Germinal center (tissue), 1 donor: ENCODE data around the gene RAB44.
"Not testable (repeated sequence)": the region's sequence is repeated elsewhere in the genome, so short reads cannot be mapped to it uniquely, and the experiment has no call there.

Source experiments
- DNase-seq: peaks from one replicate; pipeline ENCODE4 v3.0.0; 2012; ENCODE audit warnings: mixed read lengths, low spot score

Gene RAB44

DNA sequence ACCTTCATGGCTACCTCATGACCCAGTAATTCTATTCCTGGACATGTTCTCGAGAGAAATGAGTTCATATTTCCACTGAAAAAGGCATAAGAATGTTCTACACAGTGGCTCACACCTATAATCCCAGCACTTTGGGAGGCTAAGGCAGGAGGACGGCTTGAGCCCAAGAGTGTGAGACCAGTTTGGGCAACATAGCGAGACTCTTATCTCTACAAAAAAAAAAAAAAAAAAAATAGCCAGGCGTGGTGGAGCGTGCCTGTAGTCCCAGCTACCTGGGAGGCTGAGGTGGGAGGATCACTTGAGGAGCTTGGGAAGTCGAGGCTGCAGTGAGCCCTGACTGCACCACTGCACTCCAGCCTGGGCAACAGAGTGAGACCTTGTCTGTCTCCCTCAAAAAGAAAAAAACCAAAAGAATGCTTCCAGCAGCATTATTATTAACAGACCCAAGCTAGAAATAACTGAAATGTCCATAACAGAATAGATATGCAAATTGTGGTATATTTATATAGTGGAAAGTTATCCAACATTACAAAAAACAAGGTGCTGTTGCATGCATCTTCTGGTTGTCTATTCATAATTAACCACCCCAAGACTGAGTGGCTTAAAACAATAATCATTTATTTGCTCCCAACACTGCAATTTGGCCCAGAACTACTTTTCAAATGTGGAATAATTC lies 9.4 kb upstream of the RAB44 start:
- no peak for DNase-seq

GRCh38 chr6:36688739-36689075 lies 8.9 kb upstream of the RAB44 start:
- no peak for DNase-seq

DNA sequence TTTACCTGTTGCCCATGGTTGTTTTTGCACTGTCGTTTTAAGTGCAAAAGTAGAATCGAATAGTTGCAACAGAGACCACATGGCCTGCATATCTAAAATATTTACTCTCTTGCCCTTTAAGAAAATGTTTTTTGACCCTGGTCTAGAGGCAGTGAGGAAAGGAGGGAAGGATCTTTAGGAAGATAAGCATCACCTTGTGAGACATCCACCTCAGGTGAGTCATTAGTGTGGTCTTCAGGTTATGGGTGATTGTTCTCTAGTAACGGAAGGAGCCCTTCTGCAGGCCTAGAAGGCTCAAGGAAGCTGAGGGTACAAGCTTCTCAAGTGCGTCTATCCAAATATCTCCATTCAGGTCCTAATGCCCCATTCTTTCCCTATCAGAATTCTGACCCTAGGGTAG lies 6.6 kb upstream of the RAB44 start:
- no peak for DNase-seq

- DNase-seq, result no peak
Observed at GRCh38 chr6:36691612-36692011, 6.0 kb upstream of the RAB44 start.

DNA sequence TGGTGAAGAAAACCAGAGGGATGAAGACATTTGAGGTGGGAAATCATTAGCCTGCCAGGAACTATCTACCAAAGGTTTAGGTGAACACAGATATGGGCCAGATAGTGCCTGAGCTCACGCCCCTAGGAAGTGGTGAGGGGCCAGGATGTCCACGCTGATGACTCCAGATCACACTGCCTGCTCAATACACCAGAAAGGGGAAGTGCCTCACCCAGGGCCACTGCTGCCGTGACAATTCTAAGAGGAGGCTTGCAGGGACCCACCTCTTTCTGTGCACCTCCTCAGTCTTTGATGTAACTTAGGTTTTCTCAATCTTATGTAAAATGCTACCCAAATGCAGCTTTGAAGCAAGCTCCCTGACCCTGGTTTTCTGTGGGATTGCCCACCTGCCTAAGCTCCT lies 5.4 kb upstream of the RAB44 start:
- peak; percentile 69 for DNase-seq

DNA sequence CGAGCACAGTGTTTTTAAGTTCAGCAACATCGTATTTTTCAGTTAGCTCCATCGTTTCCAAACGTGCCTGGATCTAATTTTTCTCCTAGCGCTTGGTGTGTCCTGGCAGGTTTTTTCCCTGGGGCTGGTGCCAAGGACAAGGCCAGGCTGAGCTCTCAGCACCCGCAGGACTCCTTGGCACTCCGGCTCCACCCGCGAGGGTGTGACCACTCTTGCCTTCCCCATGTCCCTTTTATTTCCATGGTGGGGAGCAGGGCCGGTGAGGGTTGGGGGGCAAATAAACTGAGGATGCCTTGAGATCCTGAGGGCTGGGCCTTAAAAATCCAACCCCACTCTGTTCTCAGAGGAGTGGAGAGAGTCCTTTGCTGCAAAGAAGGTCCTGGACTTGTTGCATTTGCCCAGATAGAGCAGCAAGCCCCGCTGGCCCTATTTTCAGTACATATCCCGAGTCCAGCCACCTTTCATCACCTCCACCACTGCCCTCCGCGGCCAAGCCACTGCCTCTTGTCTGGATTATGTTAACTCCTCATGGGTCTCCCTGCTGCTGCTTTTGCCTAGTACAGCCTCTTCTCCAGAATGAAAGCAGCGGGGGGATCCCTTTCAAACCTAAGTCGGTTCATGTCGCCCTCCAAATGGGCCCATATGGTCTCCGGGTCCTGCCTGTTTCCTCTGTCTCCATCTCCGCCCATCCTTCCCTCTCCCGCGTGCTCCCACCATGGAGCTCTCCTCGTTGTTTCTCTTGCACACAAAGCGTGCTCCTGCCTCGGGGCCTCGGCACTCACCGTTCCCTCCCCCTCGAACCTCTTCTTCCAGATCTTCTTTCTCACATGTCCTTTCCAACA lies 4.5 kb upstream of the RAB44 start:
- DNase-seq, result no peak

GRCh38 chr6:36694616-36695015 lies 3.0 kb upstream of the RAB44 start:
- DNase-seq, result no peak

- DNase-seq, result no peak
Observed at GRCh38 chr6:36695414-36695813, 2.2 kb upstream of the RAB44 start.

DNA sequence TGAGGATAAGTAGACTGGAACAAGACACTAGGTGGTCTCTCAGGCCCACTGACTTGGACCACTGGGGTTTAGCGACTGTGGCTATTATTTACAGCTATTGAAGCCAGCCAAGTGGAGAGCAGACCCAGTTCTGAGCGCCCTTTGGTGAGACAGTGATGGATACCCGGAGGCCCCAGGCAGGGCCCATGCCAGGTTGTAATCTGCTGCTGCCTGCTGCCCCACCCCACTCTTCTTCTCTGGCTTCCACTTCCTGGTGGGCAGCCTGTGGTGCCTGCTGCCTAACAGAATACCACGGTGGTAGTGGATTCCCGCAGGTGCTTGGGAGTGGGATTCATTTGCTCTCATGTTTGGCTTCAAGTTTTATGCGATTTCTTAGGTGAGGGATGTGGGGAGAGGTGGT lies 570 bp downstream of the RAB44 start:
- no peak for DNase-seq

GRCh38 chr6:36698871-36699271 lies 1.2 kb downstream of the RAB44 start:
- DNase-seq, result no peak

DNA sequence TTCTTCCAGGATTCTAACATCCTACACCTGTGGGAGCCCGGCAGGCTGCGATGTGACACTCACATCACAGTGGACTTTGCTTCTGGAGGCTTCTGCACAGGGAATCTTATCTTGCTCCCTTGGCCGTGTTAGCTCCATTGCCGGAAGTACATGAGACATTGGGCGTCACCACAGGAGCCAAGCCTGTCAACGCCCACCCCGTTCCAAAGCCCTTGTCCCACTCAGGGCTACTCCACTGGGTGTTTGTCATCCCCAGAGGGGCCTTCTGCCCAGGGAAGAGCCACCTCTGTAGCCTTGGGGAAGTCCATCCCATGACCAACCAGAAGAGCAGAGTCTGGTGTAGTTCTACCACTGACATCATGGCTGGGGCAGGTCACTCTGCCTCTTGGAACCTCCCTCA lies 1.7 kb downstream of the RAB44 start:
- DNase-seq, result no peak

- no peak for DNase-seq
Observed at GRCh38 chr6:36700071-36700812, 2.6 kb downstream of the RAB44 start.

DNA sequence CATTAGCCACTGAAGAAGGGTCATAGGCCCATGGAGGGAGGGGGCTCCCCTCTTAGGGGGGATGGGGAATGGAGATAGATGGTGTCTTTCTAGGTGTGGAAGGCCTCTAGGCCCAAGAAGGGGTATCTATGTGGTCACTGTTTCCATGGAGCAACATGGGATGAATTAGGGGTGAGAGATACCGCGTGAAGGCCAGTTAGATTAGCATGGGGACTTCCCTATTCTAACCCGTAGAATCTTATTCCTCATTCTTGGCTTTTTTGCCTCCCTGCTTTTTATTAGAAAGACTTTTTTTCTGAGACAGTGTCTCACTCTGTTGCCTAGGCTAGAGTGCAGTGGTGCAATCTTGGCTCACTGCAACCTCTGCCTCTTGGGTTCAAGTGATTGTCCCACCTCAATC lies 3.2 kb downstream of the RAB44 start:
- DNase-seq, result no peak

DNA sequence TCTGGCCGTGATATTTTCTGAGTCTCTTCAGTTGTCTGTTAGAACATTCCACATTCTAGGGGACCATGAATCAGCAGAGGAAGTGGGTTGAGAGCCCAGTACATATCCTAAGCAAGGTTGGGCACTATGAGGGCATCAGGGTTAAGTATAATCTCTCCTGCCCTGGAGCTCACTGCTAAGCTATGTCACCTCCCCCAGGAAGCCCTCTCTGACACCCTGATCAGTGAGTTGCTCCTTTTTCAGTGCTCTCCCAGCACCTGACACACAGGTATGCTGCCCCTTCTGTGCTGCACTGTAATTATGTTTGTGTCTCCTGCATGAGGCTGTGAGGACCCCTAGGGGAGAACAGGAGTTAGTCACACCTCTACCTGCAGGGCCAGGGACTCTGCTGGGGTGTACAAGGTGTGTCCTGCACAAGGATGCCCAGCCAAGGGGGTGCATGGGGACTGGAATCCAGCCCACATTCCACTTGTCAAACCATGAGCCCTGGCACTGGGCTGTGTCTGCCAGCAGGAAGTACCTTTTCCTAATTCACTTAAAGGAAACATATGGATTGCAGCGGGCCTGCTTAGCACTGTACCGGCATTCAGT lies 3.9 kb downstream of the RAB44 start:
- no peak for DNase-seq

DNA sequence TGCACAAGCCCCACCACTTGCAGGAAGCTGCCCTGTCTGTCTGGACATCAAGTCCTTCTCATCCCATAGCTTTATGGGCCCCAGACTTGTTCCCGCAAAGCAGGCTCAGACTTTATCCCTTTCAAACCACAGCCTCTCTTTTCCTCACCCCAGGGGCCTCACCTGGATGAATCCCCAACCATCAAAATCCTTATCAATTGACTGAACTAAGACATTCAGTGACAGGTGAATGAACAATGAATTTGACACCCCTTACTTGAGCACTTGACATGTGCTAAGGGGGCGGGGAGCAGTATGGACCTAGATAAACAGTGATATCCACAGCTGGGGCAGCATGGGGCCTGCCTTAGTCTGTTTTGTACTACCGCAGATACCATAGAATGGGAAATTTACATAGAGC lies 5.0 kb downstream of the RAB44 start:
- no peak for DNase-seq

DNA sequence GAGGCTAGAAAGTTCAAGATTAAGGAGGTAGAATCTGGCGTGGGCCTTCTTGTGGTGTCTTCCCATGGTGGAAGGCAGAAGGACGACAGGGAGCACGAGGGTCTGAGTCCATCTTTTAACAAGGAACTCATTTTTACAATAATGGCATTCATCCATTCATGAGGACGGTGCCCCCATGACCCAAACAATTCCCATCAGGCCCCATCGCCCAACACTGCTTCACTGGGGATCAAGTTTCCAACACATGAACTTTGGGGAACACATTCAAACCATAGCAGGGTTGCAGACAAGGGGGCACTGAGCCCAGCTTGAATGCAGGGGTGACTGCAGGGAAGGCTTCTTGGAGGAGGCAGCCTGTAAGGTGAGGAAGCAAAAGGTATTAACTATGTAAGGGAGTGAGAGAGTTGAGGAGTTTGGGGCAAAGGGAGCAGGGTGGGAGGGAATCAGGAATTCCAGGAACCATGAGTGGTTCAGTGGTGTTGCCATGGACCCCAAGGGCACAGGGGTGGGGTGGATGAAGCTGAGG lies 5.5 kb downstream of the RAB44 start:
- no peak for DNase-seq

DNA sequence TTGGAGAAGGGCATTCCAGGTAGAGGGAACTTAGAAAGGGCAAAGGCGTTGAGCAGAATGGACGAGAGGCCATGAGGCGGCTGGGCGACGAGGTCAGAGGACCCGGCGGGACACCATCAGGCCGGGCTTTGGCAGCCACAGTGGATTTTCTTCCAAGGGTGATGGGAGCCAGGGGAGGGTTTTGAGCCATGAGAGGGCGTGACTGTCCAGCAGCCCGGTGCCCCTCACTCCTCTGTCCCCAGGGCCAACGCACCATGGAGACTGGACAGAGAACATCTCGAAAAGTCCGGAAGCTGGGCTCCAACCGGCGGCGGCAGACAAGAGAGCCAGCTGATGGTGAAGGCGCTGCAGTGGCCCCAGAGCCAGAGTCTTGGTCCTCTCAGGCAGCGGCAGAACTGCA lies 6.4 kb downstream of the RAB44 start:
- DNase-seq, result no peak

- DNase-seq, result not testable (repeated sequence)
Observed at GRCh38 chr6:36704961-36705577, 7.4 kb downstream of the RAB44 start.

- DNase-seq, result no peak
Observed at GRCh38 chr6:36706339-36706738, 8.7 kb downstream of the RAB44 start.

- DNase-seq, result no peak
Observed at GRCh38 chr6:36712816-36713215, 15.2 kb downstream of the RAB44 start.

- no peak for DNase-seq
Observed at GRCh38 chr6:36713846-36714245, 16.2 kb downstream of the RAB44 start.

GRCh38 chr6:36714511-36714910 lies 16.9 kb downstream of the RAB44 start:
- DNase-seq, result no peak
